B cell (primary cell): ENCODE data around the gene MYCL. TPM values are rescaled to one million over a fixed set of nuclear protein-coding genes. Genes with fewer than 3 reads are reported as not detected.

ENCODE experiments used
- ATAC-seq: fragments of 200-7000 bp; cut with Tn5 transposase; one replicate; pipeline ENCODE4 v1.10.0; 2021; ENCODE audit warnings: low read depth, mild to moderate bottlenecking, moderate number of reproducible peaks, moderate library complexity
- CTCF ChIA-PET: fragments of 350-600 bp; sonication (Branson Sonifier 250); formaldehyde crosslinking; loops from one replicate; lab custom pipeline; 2021; ENCODE audit warnings: antibody characterized with exemption, inconsistent platforms; lab: Charles Lee
- POLR2A ChIA-PET: fragments of 350-600 bp; sonication (Branson Sonifier 250); formaldehyde crosslinking; loops from one replicate; lab custom pipeline; 2021; ENCODE audit warnings: antibody characterized with exemption; lab: Charles Lee
- DNase-seq: peaks from one replicate; pipeline ENCODE4 v3.0.0; 2013
- H2AFZ ChIP-seq: 2 replicates; pipeline ENCODE4 v1.6.1; 2012; ENCODE audit warnings: mild to moderate bottlenecking, low read depth, low read length; ENCODE audit not compliant: insufficient read depth, poor library complexity, severe bottlenecking
- H3K27ac ChIP-seq, 2 donors: 1 replicate in 1 of 2; 2 replicates in 1 of 2; pipeline ENCODE4 v1.5.1; 2012 to 2013; ENCODE audit warnings: low read length in 2 of 2, mild to moderate bottlenecking in 2 of 2, moderate library complexity in 1 of 2
- H3K27me3 ChIP-seq, 4 experiments: fragments of 200-600 bp in 1 of 4; sonication (generic) in 1 of 4; replicated peaks in 1 of 4; 1 replicate in 2 of 4; 2 replicates in 2 of 4; pipeline versions ENCODE4 v1.6.1 to v1.7.0; 2013 to 2016; ENCODE audit warnings: low read length in 3 of 4, mild to moderate bottlenecking in 2 of 4, mixed read lengths in 1 of 4, moderate library complexity in 1 of 4; ENCODE audit not compliant: insufficient read depth in 4 of 4, control insufficient read depth in 3 of 4; ENCODE audit errors: control extremely low read depth in 1 of 4
- H3K36me3 ChIP-seq, 2 experiments: replicated peaks in 1 of 2; 1 replicate in 1 of 2; 2 replicates in 1 of 2; pipeline versions ENCODE4 v1.6.1 to v1.7.1; 2013; ENCODE audit warnings: low read length in 1 of 2; ENCODE audit not compliant: insufficient read depth in 2 of 2, control insufficient read depth in 1 of 2; ENCODE audit errors: control extremely low read depth in 1 of 2, extremely low read depth in 1 of 2
- H3K4me1 ChIP-seq, 2 donors: fragments of 200-600 bp in 1 of 2; sonication (generic) in 1 of 2; 1 replicate in 1 of 2; 2 replicates in 1 of 2; pipeline versions ENCODE4 v1.5.1 to v1.6.1; 2013 to 2017; ENCODE audit warnings: low read length in 2 of 2; ENCODE audit not compliant: control insufficient read depth in 2 of 2, insufficient read depth in 2 of 2
- H3K4me2 ChIP-seq: replicated peaks from 2 replicates; pipeline ENCODE3; 2012; ENCODE audit warnings: mild to moderate bottlenecking, low read depth, low read length; ENCODE audit not compliant: poor library complexity, severe bottlenecking
- H3K4me3 ChIP-seq, 5 experiments: fragments of 200-600 bp in 1 of 5; sonication (generic) in 1 of 5; 1 replicate in 3 of 5; 2 replicates in 2 of 5; pipeline versions ENCODE4 v1.5.1 to v1.7.0; 2011 to 2016; ENCODE audit warnings: low read length in 4 of 5, mild to moderate bottlenecking in 4 of 5, low read depth in 2 of 5, control low read depth in 1 of 5, moderate library complexity in 1 of 5; ENCODE audit not compliant: insufficient read depth in 1 of 5; ENCODE audit errors: control extremely low read depth in 1 of 5, extremely low read depth in 1 of 5
- H3K79me2 ChIP-seq: fragments of 200-600 bp; sonication (generic); one replicate; pipeline ENCODE4 v1.6.0; 2016; ENCODE audit warnings: low read length; ENCODE audit not compliant: control insufficient read depth, insufficient read depth
- H3K9ac ChIP-seq: fragments of 200-600 bp; sonication (generic); 2 replicates; pipeline ENCODE4 v1.6.1; 2017; ENCODE audit warnings: mild to moderate bottlenecking, low read length, moderate library complexity
- H3K9me3 ChIP-seq, 3 donors: one replicate each; pipeline versions ENCODE4 v1.6.1 to v1.7.1; 2013; ENCODE audit warnings: low read length in 2 of 3; ENCODE audit not compliant: control insufficient read depth in 2 of 3, insufficient read depth in 1 of 3; ENCODE audit errors: control extremely low read depth in 1 of 3
- H4K20me1 ChIP-seq: 2 replicates; pipeline ENCODE4 v1.6.0; 2012; ENCODE audit warnings: mild to moderate bottlenecking, low read length; ENCODE audit not compliant: insufficient read depth, control insufficient read depth, poor library complexity, severe bottlenecking
- H3K27ac Mint-ChIP-seq: one replicate; pipeline ENCODE4 v1.8.0; 2021; ENCODE audit warnings: mixed read lengths
- H3K27me3 Mint-ChIP-seq: one replicate; pipeline ENCODE4 v1.8.0; 2021; ENCODE audit warnings: mixed read lengths
- H3K4me1 Mint-ChIP-seq: one replicate; pipeline ENCODE4 v1.8.0; 2021; ENCODE audit warnings: mixed read lengths
- H3K4me3 Mint-ChIP-seq: one replicate; pipeline ENCODE4 v1.8.0; 2021; ENCODE audit warnings: mixed read lengths
- H3K9me3 Mint-ChIP-seq: one replicate; pipeline ENCODE4 v1.8.0; 2022; ENCODE audit warnings: mixed read lengths; ENCODE audit not compliant: insufficient read depth
- EZH2 ChIP-seq: IDR thresholded peaks from 2 replicates; pipeline ENCODE4 v1.6.1; 2012; ENCODE audit warnings: borderline replicate concordance, low read depth, mild to moderate bottlenecking, moderate library complexity, low read length; ENCODE audit not compliant: insufficient read depth, poor library complexity, severe bottlenecking
- WGBS: methylation state at CpG from one replicate; pipeline ENCODE4 v1.1.5; 2013; ENCODE audit warnings: missing lambda C conversion rate; ENCODE audit not compliant: insufficient coverage; 5-methylcytosine and 5-hydroxymethylcytosine counted together
- intact Hi-C: fragments of 100-400 bp; cut with micrococcal nuclease; formaldehyde crosslinking; loops from one replicate; pipeline ENCODE4 v1.10.0; 2022
- polyA plus RNA-seq: library from polyadenylated mRNA; depleted of rRNA; stranded (reverse); fragments of >200 nt; gene quantifications from 2 replicates; pipeline ENCODE4 v1.2.3, GENCODE V29; 2012
- total RNA-seq, 2 donors: library from RNA; stranded (reverse); fragments of 120-200 nt in 1 of 2; gene quantifications; 1 replicate in 1 of 2; 2 replicates in 1 of 2; pipeline versions ENCODE4 v1.2.3 to v1.2.4, GENCODE V29; 2013 to 2022
- TF ChIP-seq, protein P1 (sequence below): fragments of 200-600 bp; IDR thresholded peaks from one replicate; pipeline ENCODE4 v1.8.0; 2022; ENCODE audit warnings: antibody characterized with exemption, mild to moderate bottlenecking

The MYCL gene
- total and polyA plus RNA-seq, 2 donors (not counting 1 experiment from before 2014, with no cell fraction given) = 0.03 to 0.62 TPM

DNA sequence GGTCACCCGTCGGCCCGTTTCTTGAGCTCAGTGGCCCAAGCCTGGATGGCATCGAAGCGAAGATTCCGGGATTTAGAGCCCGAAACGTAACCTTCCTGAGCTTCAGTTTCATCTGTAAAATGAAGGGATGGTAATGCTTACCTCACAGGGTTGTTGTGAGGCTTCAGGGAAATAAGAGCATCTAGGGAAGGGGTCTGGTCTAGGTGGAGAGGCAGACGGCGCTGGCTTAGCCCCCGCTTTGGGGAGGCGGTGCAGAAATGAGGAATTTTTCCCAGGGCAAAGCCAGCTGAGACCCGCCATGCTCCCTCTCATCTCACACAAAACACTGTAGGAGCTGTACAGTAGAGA lies 717 bp upstream of the MYCL start:
- peaks cover 7% of the 10 kb centered on the region for H3K4me1 Mint-ChIP-seq
- peak overlapping the region; percentile 70 for H3K9ac ChIP-seq
- peaks cover 0 to 4% (median 2%) of the 10 kb centered on the region in 3 donors for H3K9me3 ChIP-seq
- peak overlapping the region in 4 of 5 experiments; percentile 55 to 71 (median 62) for H3K4me3 ChIP-seq
- TF ChIP-seq, protein P1, sequence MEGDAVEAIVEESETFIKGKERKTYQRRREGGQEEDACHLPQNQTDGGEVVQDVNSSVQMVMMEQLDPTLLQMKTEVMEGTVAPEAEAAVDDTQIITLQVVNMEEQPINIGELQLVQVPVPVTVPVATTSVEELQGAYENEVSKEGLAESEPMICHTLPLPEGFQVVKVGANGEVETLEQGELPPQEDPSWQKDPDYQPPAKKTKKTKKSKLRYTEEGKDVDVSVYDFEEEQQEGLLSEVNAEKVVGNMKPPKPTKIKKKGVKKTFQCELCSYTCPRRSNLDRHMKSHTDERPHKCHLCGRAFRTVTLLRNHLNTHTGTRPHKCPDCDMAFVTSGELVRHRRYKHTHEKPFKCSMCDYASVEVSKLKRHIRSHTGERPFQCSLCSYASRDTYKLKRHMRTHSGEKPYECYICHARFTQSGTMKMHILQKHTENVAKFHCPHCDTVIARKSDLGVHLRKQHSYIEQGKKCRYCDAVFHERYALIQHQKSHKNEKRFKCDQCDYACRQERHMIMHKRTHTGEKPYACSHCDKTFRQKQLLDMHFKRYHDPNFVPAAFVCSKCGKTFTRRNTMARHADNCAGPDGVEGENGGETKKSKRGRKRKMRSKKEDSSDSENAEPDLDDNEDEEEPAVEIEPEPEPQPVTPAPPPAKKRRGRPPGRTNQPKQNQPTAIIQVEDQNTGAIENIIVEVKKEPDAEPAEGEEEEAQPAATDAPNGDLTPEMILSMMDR = no peak
- TF ChIP-seq EZH2 = no peak
- no peaks in the 10 kb centered on the region for H3K79me2 ChIP-seq
- H3K27ac Mint-ChIP-seq = peak overlapping the region; percentile 20
- no peaks in the 10 kb centered on the region for H3K36me3 ChIP-seq
- no peaks in the 10 kb centered on the region for H4K20me1 ChIP-seq
- H3K27me3 Mint-ChIP-seq = peaks cover 47% of the 10 kb centered on the region
- H2AFZ ChIP-seq = peak overlapping the region; percentile 76
- no peak overlapping the region for H3K27ac ChIP-seq
- CTCF ChIA-PET = interaction anchor here (0.6 to 6.9 kb wide), 28 partner anchors 8 to 884 kb away, joined by 3 to 102 read pairs (median 4); partner anchors contain the start of gene TRIT1
- no peaks in the 10 kb centered on the region for H3K9me3 Mint-ChIP-seq
- ATAC-seq (no peak), DNase-seq (no peak)
- H3K4me1 ChIP-seq = peaks cover 14 to 21% of the 10 kb centered on the region in 2 donors
- H3K4me3 Mint-ChIP-seq = peak overlapping the region; percentile 85
- H3K4me2 ChIP-seq = peak overlapping the region; percentile 98
- WGBS = 7% methylated on average over 6 of the region's 13 CpGs
- intact Hi-C loops = loop anchor here (1.0 kb wide), 2 partner anchors 85 to 296 kb away; no protein-coding TSS in a partner anchor
- POLR2A ChIA-PET = interaction anchor here (1.1 to 1.4 kb wide), 2 partner anchors 18 to 85 kb away, joined by 3 to 6 read pairs; no protein-coding TSS in a partner anchor
- peaks cover 0 to 73% (median 24%) of the 10 kb centered on the region in 4 experiments for H3K27me3 ChIP-seq

DNA sequence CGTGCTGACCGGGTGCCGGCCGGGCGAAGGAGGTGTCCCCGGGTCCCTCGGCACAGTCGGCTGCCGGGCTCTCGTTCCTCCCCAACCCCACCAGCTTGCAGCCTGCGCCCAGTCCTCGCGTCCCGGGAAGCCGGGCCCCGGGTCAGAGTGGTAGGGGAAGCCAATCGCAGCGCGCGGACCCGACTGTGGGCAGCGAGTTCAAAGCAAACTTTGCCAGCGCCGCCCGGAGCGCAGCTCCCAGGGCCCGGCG lies 328 bp downstream of the MYCL start:
- no peak for ATAC-seq

More for the DNA sequence above, 328 bp downstream of the MYCL start:
- H3K9ac ChIP-seq = peak overlapping the region; percentile 70
- no peak overlapping the region for H3K27ac ChIP-seq
- Mint-ChIP-seq H3K27ac (no peak overlapping the region), H3K9me3 (no peaks in the 10 kb centered on the region), H3K4me3 (peak overlapping the region; percentile 61), H3K4me1 (peaks cover 6% of the 10 kb centered on the region), H3K27me3 (peaks cover 51% of the 10 kb centered on the region)
- H3K4me3 ChIP-seq = peak overlapping the region; percentile 21 to 71 (median 61)
- peaks cover 14 to 20% of the 10 kb centered on the region in 2 donors for H3K4me1 ChIP-seq
- intact Hi-C loops = no loop called here
- peak overlapping the region; percentile 98 for H3K4me2 ChIP-seq
- under 1% methylated on average over 28 of the region's 28 CpGs for WGBS
- ChIA-PET POLR2A (interaction anchor here (1.4 kb wide), 1 partner anchor 84 kb away, joined by 3 read pairs; no protein-coding TSS in a partner anchor), CTCF (interaction anchor here (1.1 to 6.9 kb wide), 12 partner anchors 13 to 295 kb away, joined by 3 to 102 read pairs (median 6); partner anchors contain the start of gene TRIT1)
- H3K79me2 ChIP-seq = no peaks in the 10 kb centered on the region
- no peaks in the 10 kb centered on the region for H3K9me3 ChIP-seq
- no peak for TF ChIP-seq EZH2
- TF ChIP-seq, protein P1 = no peak
- H3K36me3 ChIP-seq = no peaks in the 10 kb centered on the region
- H4K20me1 ChIP-seq = no peaks in the 10 kb centered on the region
- H3K27me3 ChIP-seq = peaks cover 0 to 71% (median 25%) of the 10 kb centered on the region in 4 experiments
- peak overlapping the region; percentile 76 for H2AFZ ChIP-seq
- no peak for DNase-seq
